Peyer's patch (tissue), 4 donors: ENCODE data around the gene LGI1.

Experiments used
- CTCF ChIP-seq, 6 experiments: fragments of 450-650 bp in 4 of 6; fragments of 200-600 bp in 2 of 6; sonication (generic) in 1 of 6; IDR thresholded peaks; one replicate each; pipeline ENCODE4 v1.5.1; 2017 to 2019; ENCODE audit warnings: antibody characterized with exemption in 6 of 6, mild to moderate bottlenecking in 3 of 6, moderate library complexity in 1 of 6
- POLR2A ChIP-seq, 2 donors: fragments of 450-650 bp; IDR thresholded peaks; one replicate each; pipeline ENCODE4 v1.5.1; 2017; ENCODE audit warnings: antibody characterized with exemption in 2 of 2, mild to moderate bottlenecking in 2 of 2, moderate library complexity in 2 of 2

DNA sequence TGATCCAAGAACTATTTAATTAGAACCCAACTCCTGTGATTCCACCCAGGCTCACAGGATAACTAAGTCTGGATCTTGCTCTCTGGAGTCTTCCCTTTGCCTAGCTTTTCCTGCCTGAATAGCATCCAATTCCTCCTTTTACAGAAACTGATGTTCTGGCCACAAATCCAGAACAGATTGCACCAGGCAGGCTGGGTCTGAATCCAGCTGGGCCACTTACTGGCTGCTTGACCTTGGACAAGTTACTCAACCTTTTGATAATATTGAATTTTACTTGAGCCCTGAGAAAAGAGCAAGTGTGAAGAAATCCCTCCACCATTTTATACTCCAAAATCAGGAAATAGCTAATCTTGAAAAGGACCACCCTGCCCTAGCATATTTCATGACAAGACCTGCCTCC lies 80.5 kb downstream of the LGI1 start:
- TF ChIP-seq CTCF (IDR thresholded peaks at IDR 0.05) (no peak), POLR2A (IDR thresholded peaks at IDR 0.05) (no peak)
